Keratinocyte (primary cell): ENCODE results near the gene PNKD. TPM values are rescaled to one million over a fixed set of nuclear protein-coding genes. Genes with fewer than 3 reads are reported as not detected.

ENCODE experiments used
- DNase-seq: peaks from one replicate; pipeline ENCODE4 v3.0.0-alpha.2; 2011; ENCODE audit warnings: low read depth, missing footprints, low spot score
- FAIRE-seq: peaks from 2 replicates; lab custom pipeline; 2011; peaks lifted over from hg19 to GRCh38; lab: Jason Lieb, UNC
- H2AFZ ChIP-seq: 2 replicates; pipeline ENCODE4 v1.6.0; 2012; ENCODE audit warnings: low read length, control low read depth, inconsistent platforms; ENCODE audit not compliant: control insufficient read depth
- H3K27ac ChIP-seq: 2 replicates; pipeline ENCODE4 v1.5.1; 2011; ENCODE audit warnings: low read length; ENCODE audit not compliant: control insufficient read depth, insufficient read depth
- H3K27me3 ChIP-seq: 3 replicates; pipeline ENCODE4 v1.6.0; 2011; ENCODE audit warnings: low read length; ENCODE audit not compliant: control insufficient read depth, insufficient read depth; ENCODE audit errors: extremely low read depth
- H3K36me3 ChIP-seq, 2 experiments: 2 replicates in 1 of 2; 3 replicates in 1 of 2; pipeline ENCODE4 v1.5.1; 2011; ENCODE audit warnings: low read length in 2 of 2, mild to moderate bottlenecking in 1 of 2; ENCODE audit not compliant: control insufficient read depth in 2 of 2, insufficient read depth in 2 of 2; ENCODE audit errors: extremely low read depth in 1 of 2
- H3K4me1 ChIP-seq: 3 replicates; pipeline ENCODE4 v1.5.1; 2011; ENCODE audit warnings: low read length; ENCODE audit not compliant: control insufficient read depth, insufficient read depth; ENCODE audit errors: extremely low read depth
- H3K4me2 ChIP-seq: 3 replicates; pipeline ENCODE4 v1.6.0; 2011; ENCODE audit warnings: low read depth, low read length; ENCODE audit not compliant: control insufficient read depth, insufficient read depth; ENCODE audit errors: extremely low read depth
- H3K4me3 ChIP-seq, 3 experiments: fragments of 200-600 bp in 1 of 3; sonication (generic) in 1 of 3; 2 replicates in 2 of 3; 3 replicates in 1 of 3; pipeline ENCODE4 v1.5.1; 2011 to 2016; ENCODE audit warnings: low read length in 3 of 3, mild to moderate bottlenecking in 3 of 3, control low read depth in 2 of 3, inconsistent platforms in 1 of 3, low read depth in 1 of 3, mixed read lengths in 1 of 3, mixed run types in 1 of 3, moderate library complexity in 1 of 3; ENCODE audit not compliant: control insufficient read depth in 2 of 3, insufficient read depth in 2 of 3; ENCODE audit errors: extremely low read depth in 1 of 3
- H3K79me2 ChIP-seq: 2 replicates; pipeline ENCODE4 v1.6.0; 2012; ENCODE audit warnings: low read length; ENCODE audit not compliant: control insufficient read depth, insufficient read depth
- H3K9ac ChIP-seq: 3 replicates; pipeline ENCODE4 v1.6.0; 2011; ENCODE audit warnings: low read length; ENCODE audit not compliant: control insufficient read depth, insufficient read depth; ENCODE audit errors: extremely low read depth
- H3K9me1 ChIP-seq: 3 replicates; pipeline ENCODE4 v1.6.0; 2011; ENCODE audit warnings: low read length; ENCODE audit not compliant: control insufficient read depth, insufficient read depth; ENCODE audit errors: extremely low read depth
- H3K9me3 ChIP-seq: 2 replicates; pipeline ENCODE4 v1.5.1; 2012; ENCODE audit warnings: low read depth, low read length; ENCODE audit not compliant: control insufficient read depth
- H4K20me1 ChIP-seq: 3 replicates; pipeline ENCODE4 v1.6.0; 2011; ENCODE audit warnings: low read length; ENCODE audit not compliant: control insufficient read depth, insufficient read depth; ENCODE audit errors: extremely low read depth
- EZH2 ChIP-seq: IDR thresholded peaks from one replicate; pipeline ENCODE4 v1.6.1; 2012; ENCODE audit warnings: inconsistent platforms, mild to moderate bottlenecking, low read length, moderate library complexity
- dilution Hi-C: fragments of 300-500 bp; cut with MboI; formaldehyde crosslinking; loops from one replicate; pipeline ENCODE4 v1.7.0; 2020; ENCODE audit warnings: low sequenced_read_pairs; ENCODE audit not compliant: extremely low pct_ligation_motif_present
- polyA plus RNA-seq, 5 experiments: library from polyadenylated mRNA; depleted of rRNA in 3 of 5; stranded (reverse) in 3 of 5; stranded (forward) in 1 of 5; unstranded in 1 of 5; fragments of >200 nt; gene quantifications; 1 replicate in 1 of 5; 2 replicates in 3 of 5; 3 replicates in 1 of 5; pipeline versions ENCODE4 v1.2.1 to v1.2.3, GENCODE V29; 2011 to 2012; ENCODE audit warnings: missing spikeins in 2 of 5, low read depth in 1 of 5, low replicate concordance in 1 of 5
- TF ChIP-seq, protein P1 (sequence below), 3 experiments: IDR thresholded peaks in 1 of 3; conservative IDR thresholded peaks in 1 of 3; optimal IDR thresholded peaks in 1 of 3; 2 replicates in 2 of 3; 3 replicates in 1 of 3; pipeline versions ENCODE3 to v1.5.1; 2011; ENCODE audit warnings: low read length in 3 of 3, mild to moderate bottlenecking in 3 of 3, moderate library complexity in 2 of 3, control low read depth in 1 of 3, inconsistent platforms in 1 of 3; ENCODE audit not compliant: insufficient read depth in 2 of 3; ENCODE audit errors: extremely low read depth in 1 of 3

The PNKD gene
- polyA plus RNA-seq, 1 donor (not counting 4 experiments of a cell fraction or from before 2014, with no cell fraction given) = 22.8 TPM

DNA sequence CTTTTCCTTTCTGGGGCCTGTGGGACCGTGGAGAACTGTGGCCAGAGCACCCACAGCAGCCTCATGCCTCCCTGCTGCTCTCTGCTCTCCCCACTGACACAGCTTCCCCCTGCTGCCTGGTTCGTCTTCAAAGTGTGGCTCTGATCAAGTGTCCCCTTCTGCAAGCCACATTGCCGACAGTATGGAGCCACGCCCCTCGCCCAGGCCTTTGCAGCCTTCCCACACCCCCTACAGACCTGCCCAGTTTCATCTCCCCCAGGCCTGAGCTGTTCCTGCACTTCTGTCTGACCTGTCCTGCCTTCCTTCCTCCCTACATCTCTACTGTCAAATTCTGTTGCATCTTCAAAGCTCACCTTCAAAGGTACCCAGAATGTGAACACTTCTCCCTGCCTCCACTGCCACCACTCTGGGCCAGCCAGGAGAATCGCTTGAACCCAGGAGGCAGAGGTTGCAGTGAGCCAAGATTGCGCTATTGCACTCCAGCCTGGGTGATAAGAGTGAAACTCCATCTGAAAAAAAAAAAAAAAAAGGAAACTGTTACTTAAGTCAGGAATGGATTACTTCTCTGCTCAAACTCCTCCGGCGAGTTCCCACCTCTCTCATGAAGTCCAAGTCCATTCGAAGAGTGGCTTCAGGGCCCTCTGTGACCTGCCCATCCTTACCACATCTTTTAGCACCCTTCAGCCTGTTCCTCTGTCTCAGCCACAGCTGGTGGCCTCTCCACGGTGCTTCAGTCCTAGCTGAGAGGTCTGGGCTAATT lies 57.3 kb downstream of the PNKD start:
- Histone ChIP-seq H3K9ac (no peak overlapping the region), H3K4me3 (no peak overlapping the region), H2AFZ (no peak overlapping the region), H3K79me2 (no peaks in the 10 kb centered on the region), H3K36me3 (no peaks in the 10 kb centered on the region), H3K27me3 (no peaks in the 10 kb centered on the region), H3K4me1 (peaks cover 10% of the 10 kb centered on the region), H4K20me1 (no peaks in the 10 kb centered on the region), H3K27ac (no peak overlapping the region), H3K9me1 (no peaks in the 10 kb centered on the region), H3K9me3 (no peaks in the 10 kb centered on the region), H3K4me2 (no peak overlapping the region)
- FAIRE-seq (no peak), DNase-seq (no peak)
- dilution Hi-C loops = no loop called here
- TF ChIP-seq, protein P1, sequence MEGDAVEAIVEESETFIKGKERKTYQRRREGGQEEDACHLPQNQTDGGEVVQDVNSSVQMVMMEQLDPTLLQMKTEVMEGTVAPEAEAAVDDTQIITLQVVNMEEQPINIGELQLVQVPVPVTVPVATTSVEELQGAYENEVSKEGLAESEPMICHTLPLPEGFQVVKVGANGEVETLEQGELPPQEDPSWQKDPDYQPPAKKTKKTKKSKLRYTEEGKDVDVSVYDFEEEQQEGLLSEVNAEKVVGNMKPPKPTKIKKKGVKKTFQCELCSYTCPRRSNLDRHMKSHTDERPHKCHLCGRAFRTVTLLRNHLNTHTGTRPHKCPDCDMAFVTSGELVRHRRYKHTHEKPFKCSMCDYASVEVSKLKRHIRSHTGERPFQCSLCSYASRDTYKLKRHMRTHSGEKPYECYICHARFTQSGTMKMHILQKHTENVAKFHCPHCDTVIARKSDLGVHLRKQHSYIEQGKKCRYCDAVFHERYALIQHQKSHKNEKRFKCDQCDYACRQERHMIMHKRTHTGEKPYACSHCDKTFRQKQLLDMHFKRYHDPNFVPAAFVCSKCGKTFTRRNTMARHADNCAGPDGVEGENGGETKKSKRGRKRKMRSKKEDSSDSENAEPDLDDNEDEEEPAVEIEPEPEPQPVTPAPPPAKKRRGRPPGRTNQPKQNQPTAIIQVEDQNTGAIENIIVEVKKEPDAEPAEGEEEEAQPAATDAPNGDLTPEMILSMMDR (optimal IDR thresholded peaks at IDR 0.05 in 1 of 3, IDR thresholded peaks at IDR 0.05 in 1 of 3, conservative IDR thresholded peaks at IDR 0.05 in 1 of 3; ENCODE audit: extremely low read depth in 1 of 3, insufficient read depth in 2 of 3, low read length in 3 of 3) = no peak
- TF ChIP-seq EZH2 = no peak

DNA sequence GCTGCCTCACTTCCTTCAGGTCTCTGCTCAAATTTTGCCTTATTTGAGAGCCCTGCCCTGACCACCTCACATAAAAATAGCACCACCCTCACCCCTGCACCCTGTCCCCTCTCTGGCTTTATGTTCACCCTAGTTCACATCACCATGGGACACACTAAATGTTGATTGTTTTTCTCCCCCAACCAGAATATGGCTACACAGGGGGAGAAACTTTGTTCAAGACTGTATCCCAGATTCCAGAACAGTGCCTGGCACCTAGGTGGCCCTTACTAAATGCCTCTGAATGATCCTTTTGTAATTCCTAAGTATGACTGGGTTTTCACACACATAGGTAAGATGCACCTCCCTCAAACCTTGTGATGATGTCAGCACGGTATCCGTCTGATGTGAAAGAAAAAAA lies 58.0 kb downstream of the PNKD start:
- FAIRE-seq = no peak

More for the DNA sequence above, 58.0 kb downstream of the PNKD start:
- dilution Hi-C loops = no loop called here
- Histone ChIP-seq H3K27me3 (no peaks in the 10 kb centered on the region), H3K4me1 (peaks cover 8% of the 10 kb centered on the region), H3K79me2 (no peaks in the 10 kb centered on the region), H3K9ac (no peak overlapping the region), H3K4me2 (no peak overlapping the region), H3K9me1 (no peaks in the 10 kb centered on the region), H2AFZ (no peak overlapping the region), H3K27ac (no peak overlapping the region), H3K9me3 (no peaks in the 10 kb centered on the region), H4K20me1 (no peaks in the 10 kb centered on the region), H3K36me3 (no peaks in the 10 kb centered on the region), H3K4me3 (no peak overlapping the region)
- DNase-seq = no peak
- TF ChIP-seq EZH2 = no peak
- TF ChIP-seq, protein P1 (optimal IDR thresholded peaks at IDR 0.05 in 1 of 3, IDR thresholded peaks at IDR 0.05 in 1 of 3, conservative IDR thresholded peaks at IDR 0.05 in 1 of 3; ENCODE audit: extremely low read depth in 1 of 3, insufficient read depth in 2 of 3, low read length in 3 of 3) = no peak
